ENCODE data around the gene TRERF1. TPM values are rescaled to one million over a fixed set of nuclear protein-coding genes. Genes with fewer than 3 reads are reported as not detected.
A peak's percentile ranks its signal among the peaks of the same experiment; 100 is the strongest.

The TRERF1 gene
- polyA plus RNA-seq, 3 donors = 0.58 to 10.0 (median 2.0) TPM

- Histone ChIP-seq H3K9me3 (replicated peaks in 1 of 2; ENCODE audit: control insufficient read depth in 1 of 2, insufficient read depth in 1 of 2, low read length in 2 of 2) (no peaks in the 10 kb centered on the region), H4K20me1 (ENCODE audit: insufficient read depth, low read length) (no peaks in the 10 kb centered on the region), H3K79me2 (ENCODE audit: insufficient read depth, low read length) (no peaks in the 10 kb centered on the region), H2AFZ (ENCODE audit: insufficient read depth, low read depth, low read length, poor library complexity, severe bottlenecking) (no peak overlapping the region), H3K4me3 (replicated peaks in 1 of 3; ENCODE audit: low read depth in 2 of 3, low read length in 3 of 3) (no peak overlapping the region), H3K27me3 (ENCODE audit: control insufficient read depth in 2 of 2, insufficient read depth in 2 of 2, low read length in 2 of 2) (no peaks in the 10 kb centered on the region), H3K36me3 (replicated peaks in 1 of 2; ENCODE audit: control insufficient read depth in 1 of 2, insufficient read depth in 2 of 2, low read length in 2 of 2) (peaks cover 59 to 91% of the 10 kb centered on the region in 2 donors), H3K9ac (ENCODE audit: insufficient read depth, low read length, poor library complexity, severe bottlenecking) (no peak overlapping the region), H3K27ac (ENCODE audit: low read depth in 1 of 2, low read length in 2 of 2) (no peak overlapping the region), H3K4me2 (replicated peaks; ENCODE audit: extremely low read depth, low read length, poor library complexity, severe bottlenecking) (no peak overlapping the region), H3K4me1 (ENCODE audit: control insufficient read depth in 1 of 2, insufficient read depth in 2 of 2, low read length in 2 of 2) (no peaks in the 10 kb centered on the region)
- Mint-ChIP-seq H3K4me1 (no peaks in the 10 kb centered on the region), H3K36me3 (peaks cover 61 to 82% of the 10 kb centered on the region in 2 donors), H3K4me3 (no peak overlapping the region), H3K27me3 (ENCODE audit: low read depth in 3 of 3) (peaks cover 0 to 3% (median 1%) of the 10 kb centered on the region in 3 donors), H3K9me3 (no peaks in the 10 kb centered on the region), H3K27ac (peak overlapping the region in 1 of 7 donors; percentile 68)
- TF ChIP-seq CTCF (IDR thresholded peaks at IDR 0.05) = no peak
- intact Hi-C loops (cut with micrococcal nuclease) = no loop called here
- WGBS (ENCODE audit: insufficient coverage) = 95% methylated on average over 26 of the region's 31 CpGs
- DNase-seq = no peak
These were observed 192.4 kb downstream of the TRERF1 start for GRCh38 chr6:42259286-42259685.

GRCh38 chr6:42257614-42258013 is 194.1 kb downstream of the TRERF1 start:
- H3K4me2 ChIP-seq (replicated peaks; ENCODE audit: extremely low read depth, low read length, poor library complexity, severe bottlenecking) = no peak overlapping the region
- DNase-seq = no peak
- H3K27me3 ChIP-seq (ENCODE audit: control insufficient read depth in 2 of 2, insufficient read depth in 2 of 2, low read length in 2 of 2) = no peaks in the 10 kb centered on the region
- H3K9me3 ChIP-seq (replicated peaks in 1 of 2; ENCODE audit: control insufficient read depth in 1 of 2, insufficient read depth in 1 of 2, low read length in 2 of 2) = no peaks in the 10 kb centered on the region
- no peak for TF ChIP-seq CTCF (IDR thresholded peaks at IDR 0.05)
- Mint-ChIP-seq H3K36me3 (peaks cover 67 to 86% of the 10 kb centered on the region in 2 donors), H3K4me3 (no peak overlapping the region), H3K9me3 (no peaks in the 10 kb centered on the region), H3K4me1 (peaks cover under 1% of the 10 kb centered on the region), H3K27me3 (ENCODE audit: low read depth in 3 of 3) (peaks cover 0 to 3% (median 1%) of the 10 kb centered on the region in 3 donors), H3K27ac (peak overlapping the region in 2 of 7 donors; percentile 28 to 61)
- no peak overlapping the region for H3K4me3 ChIP-seq (replicated peaks in 1 of 3; ENCODE audit: low read depth in 2 of 3, low read length in 3 of 3)
- no peak overlapping the region for H3K27ac ChIP-seq (ENCODE audit: low read depth in 1 of 2, low read length in 2 of 2)
- H3K4me1 ChIP-seq (ENCODE audit: control insufficient read depth in 1 of 2, insufficient read depth in 2 of 2, low read length in 2 of 2) = no peaks in the 10 kb centered on the region
- intact Hi-C loops (cut with micrococcal nuclease) = no loop called here
- H3K36me3 ChIP-seq (replicated peaks in 1 of 2; ENCODE audit: control insufficient read depth in 1 of 2, insufficient read depth in 2 of 2, low read length in 2 of 2) = peaks cover 62 to 91% of the 10 kb centered on the region in 2 donors
- H3K9ac ChIP-seq (ENCODE audit: insufficient read depth, low read length, poor library complexity, severe bottlenecking) = no peak overlapping the region
- no peaks in the 10 kb centered on the region for H3K79me2 ChIP-seq (ENCODE audit: insufficient read depth, low read length)
- H4K20me1 ChIP-seq (ENCODE audit: insufficient read depth, low read length) = no peaks in the 10 kb centered on the region
- WGBS (ENCODE audit: insufficient coverage) = 94% methylated on average over 3 of the region's 3 CpGs
- no peak overlapping the region for H2AFZ ChIP-seq (ENCODE audit: insufficient read depth, low read depth, low read length, poor library complexity, severe bottlenecking)
